GM12892 (cell line): ENCODE results near the gene MANBA.
A peak's percentile ranks its signal among the peaks of the same experiment; 100 is the strongest.
"Not testable (repeated sequence)": the region's sequence is repeated elsewhere in the genome, so short reads cannot be mapped to it uniquely, and the experiment has no call there.

Experiments used
- DNase-seq: peaks from one replicate; pipeline ENCODE4 v3.0.0; 2011; ENCODE audit not compliant: insufficient read length
- FAIRE-seq: peaks from 2 replicates; lab custom pipeline; 2011; peaks lifted over from hg19 to GRCh38; lab: Jason Lieb, UNC
- POLR2A ChIP-seq: IDR thresholded peaks from 2 replicates; pipeline ENCODE4 v1.6.1; 2011; ENCODE audit warnings: low read depth, low read length, control low read depth
- POLR2AphosphoS5 ChIP-seq: IDR thresholded peaks from 2 replicates; pipeline ENCODE4 v1.6.1; 2011; ENCODE audit warnings: low read depth, low read length, control low read depth
- TAF1 ChIP-seq: IDR thresholded peaks from 2 replicates; pipeline ENCODE4 v1.6.1; 2011; ENCODE audit warnings: low read depth, mild to moderate bottlenecking, control low read depth, low read length, borderline replicate concordance

Gene MANBA

DNA sequence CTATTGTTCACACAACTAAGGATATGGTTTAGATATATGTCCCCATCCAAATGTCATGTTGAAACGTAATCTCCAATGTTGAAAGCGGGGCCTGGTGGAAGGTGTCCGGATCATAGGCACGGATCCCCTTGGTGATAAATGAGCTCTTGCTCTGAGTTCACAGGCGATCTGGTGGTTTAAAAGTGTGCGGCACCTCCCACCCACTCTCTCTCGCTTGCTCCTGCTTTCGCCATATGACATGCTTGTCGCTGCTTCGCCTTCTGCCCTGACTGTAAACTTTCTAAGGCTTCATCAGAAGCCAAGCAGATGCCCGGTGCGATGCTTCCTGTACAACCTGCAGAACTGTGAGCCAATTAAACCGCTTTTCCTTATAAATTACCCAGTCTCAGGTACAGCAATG, 131.1 kb downstream of the MANBA start:
- no peak for FAIRE-seq
- no peak for DNase-seq
- TF ChIP-seq TAF1 (no peak), POLR2A (no peak), POLR2AphosphoS5 (no peak)

DNA sequence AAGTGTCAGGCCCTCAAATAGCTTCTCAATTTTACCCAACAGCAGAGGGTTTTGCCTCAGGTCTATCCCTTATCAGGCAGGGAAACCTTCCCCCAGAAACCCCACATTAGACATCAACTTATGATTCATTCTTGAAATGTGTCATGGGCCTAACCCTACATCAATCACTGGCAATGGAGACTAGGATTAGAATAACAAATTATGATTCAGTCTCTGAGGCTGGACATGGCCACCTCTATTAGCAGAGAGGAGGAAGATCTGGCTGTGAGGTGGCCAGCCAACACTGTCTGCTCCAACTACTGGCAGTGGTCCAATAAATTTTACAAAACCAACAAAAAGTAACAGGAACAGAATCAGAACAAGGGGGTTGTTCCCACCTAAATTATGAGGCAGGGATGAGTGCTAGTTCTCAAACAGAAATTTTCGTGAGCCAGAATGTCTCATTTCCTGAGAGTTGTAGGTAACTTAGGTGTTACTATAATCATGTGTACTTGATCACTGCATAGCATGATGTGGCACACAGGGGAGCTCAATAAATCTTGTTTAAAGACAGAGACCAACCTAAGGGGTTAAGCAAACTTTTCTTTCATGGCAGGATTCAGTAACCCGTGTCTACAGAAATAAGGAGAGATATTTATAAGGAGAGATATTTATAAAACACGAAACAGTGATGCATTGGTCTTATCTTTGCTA, 132.8 kb downstream of the MANBA start:
- no peak for TF ChIP-seq TAF1
- no peak for TF ChIP-seq POLR2AphosphoS5
- FAIRE-seq = no peak
- DNase-seq = no peak

DNA sequence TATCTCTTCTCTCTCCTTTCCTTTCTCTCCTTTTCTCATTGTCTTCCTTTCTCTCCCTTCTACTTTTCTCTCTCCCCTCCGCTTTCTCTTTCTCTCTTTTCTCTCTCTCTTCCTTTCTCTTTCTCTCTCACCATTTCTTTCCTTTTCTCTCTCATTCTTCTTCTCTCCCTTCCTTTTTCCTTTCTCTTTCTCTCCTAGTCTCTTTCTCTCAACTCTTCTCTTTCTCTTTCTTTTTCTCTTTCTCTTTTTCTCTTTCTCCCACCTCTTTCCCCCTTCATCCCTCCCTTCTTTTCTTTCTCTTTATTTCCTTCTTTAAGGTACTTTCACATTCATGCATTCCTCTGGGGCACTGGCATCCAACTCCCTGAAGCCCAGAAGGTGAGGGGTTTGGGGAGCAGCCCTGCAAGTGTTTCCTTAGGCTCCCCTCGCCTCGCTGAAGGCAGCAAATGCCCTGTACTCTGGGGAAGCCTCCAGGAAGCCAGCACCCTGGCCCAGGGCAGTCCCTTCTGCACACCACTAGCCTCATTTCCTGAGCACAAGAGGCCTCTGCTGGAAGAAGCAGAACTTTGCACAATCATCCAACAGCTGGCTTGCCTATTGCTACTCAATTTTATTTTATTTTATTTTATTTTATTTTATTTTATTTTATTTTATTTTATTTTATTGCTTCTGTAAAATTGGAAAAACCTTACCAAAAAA, 135.4 kb downstream of the MANBA start:
- FAIRE-seq = peak; percentile 51
- TF ChIP-seq POLR2A = no peak
- no peak for TF ChIP-seq TAF1
- TF ChIP-seq POLR2AphosphoS5 = no peak
- peak; percentile 36 for DNase-seq

DNA sequence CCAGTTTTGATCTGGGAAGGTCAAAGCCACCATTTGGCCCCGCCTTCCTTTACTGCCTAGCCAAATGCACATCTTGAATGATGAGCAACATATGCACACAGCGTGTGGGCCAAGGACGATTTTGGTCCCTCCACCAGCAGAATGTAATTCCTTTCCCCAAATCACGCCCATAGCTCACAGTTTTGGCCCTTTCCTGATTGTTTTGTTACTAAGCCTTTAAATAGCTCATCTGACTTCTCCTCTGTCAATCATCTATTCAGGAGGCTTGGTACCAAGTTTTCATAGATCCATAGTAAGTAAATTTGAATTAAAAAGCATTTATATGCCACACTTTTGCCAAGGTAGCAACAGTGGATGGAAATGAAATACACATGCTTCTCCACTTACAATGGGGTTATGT, 136.3 kb downstream of the MANBA start:
- FAIRE-seq (no peak), DNase-seq (no peak)
- TF ChIP-seq POLR2AphosphoS5 = no peak
- TF ChIP-seq POLR2A = no peak
- TF ChIP-seq TAF1 = no peak

DNA sequence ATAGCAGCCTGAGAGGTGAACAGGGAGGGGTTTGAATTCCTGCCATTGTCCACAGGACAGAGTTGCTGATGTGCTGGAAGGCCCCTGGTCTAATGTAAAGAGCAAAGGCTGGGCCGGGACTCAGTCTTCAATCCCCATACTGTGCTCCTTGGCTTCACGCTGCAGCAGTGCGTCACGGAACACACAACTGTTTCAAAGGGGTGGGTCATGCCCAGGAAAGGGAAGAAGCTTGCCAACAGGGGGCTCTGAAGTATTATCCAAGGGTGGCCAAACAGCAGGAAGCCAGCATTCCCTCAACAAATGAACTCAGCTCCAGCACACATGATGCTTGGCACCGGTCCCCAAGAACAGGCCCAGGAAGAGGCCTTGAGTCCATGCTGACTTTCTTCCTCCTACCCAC, 137.1 kb downstream of the MANBA start:
- FAIRE-seq (no peak), DNase-seq (no peak)

DNA sequence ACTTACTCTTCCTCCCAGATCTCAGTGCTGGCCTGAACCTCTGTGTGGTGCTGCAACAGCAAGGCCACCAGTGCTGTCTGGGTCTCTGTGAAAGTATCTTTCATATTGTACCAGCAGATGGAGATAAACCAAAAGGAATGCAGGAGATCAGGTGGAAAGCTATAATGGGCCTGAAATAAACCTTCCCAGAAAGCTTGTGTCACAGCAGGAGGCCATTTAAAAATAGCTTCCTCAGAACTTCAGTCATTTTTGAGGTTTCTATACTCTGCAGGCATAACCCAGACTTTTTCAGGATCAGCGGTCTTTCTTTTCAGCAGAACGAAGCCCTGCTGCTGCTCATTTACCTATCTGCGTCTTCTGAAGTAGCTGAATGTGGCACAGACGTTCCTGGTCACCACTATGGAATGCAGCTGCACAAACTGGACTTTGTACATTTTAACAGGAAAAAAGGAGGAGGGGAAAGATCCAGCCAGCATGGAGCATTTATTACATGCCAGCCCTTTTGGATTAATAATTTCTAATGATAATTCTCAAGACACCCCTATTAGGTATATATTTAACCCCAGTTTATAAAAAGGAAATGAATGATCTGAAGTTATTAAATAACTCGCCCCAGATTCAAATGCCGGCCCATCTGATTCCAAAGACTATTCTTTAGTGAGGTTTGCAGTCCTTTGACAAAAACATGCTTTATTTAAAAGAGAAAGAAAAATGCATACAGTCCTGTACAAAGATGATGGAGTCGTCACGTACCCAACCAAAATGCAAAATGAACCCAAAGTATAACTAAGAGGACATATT, 139.9 kb downstream of the MANBA start:
- FAIRE-seq (peak; percentile 21), DNase-seq (no peak)
- TF ChIP-seq TAF1 = no peak
- no peak for TF ChIP-seq POLR2A
- no peak for TF ChIP-seq POLR2AphosphoS5

More for the DNA sequence above, 137.1 kb downstream of the MANBA start:
- TF ChIP-seq POLR2AphosphoS5 = no peak
- no peak for TF ChIP-seq POLR2A

DNA sequence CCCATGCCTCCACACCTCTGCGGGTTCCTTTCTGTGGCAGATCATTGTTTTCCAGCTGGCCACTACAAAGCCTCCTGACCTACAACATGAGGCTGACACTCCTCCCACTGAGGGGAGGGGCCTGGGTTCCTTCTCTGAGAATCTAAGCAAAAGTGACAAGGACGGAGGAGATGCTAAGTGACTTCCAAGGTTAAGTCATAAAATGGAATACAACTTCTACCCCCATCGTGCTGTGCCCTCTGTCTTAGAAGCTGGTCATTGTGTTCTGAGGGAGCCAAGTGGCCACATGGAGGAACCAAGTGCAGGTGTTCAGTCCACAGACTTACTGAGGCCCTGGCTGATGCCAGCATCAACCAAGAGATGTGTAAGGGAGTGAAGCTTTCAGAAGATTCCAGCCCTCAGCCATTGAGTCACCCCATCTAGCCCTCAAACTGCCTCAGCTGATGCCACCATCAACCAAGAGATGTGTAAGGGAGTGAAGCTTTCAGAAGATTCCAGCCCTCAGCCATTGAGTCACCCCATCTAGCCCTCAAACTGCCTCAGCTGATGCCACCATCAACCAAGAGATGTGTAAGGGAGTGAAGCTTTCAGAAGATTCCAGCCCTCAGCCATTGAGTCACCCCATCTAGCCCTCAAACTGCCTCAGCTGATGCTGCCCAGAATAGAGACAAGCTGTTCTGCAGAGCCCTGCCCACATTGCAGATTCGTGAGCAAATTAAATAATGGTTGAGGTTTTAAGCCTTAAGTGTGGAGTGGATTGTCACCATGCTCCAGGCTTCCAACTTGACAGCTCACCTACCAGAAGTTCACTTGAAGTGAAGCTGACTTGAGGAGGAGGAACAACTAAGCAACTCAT, 140.8 kb downstream of the MANBA start:
- DNase-seq, FAIRE-seq: not testable (repeated sequence)

DNA sequence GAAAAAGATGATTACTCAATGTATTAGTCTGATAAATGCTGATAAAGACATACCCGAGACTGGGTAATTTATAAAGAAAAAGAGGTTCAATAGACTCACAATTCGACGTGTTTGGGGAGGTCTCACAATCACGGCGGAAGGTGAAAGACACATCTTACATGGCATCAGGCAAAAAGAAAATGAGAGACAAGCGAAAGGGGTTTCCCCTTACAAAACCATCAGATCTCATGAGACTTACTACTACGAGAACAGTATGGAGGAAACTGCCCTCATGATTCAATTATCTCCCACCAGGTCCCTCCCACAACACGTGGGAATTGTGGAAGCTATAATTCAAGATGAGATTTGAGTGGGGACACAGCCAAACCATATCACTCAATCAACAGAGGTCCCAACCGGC, 141.7 kb downstream of the MANBA start:
- FAIRE-seq = peak; percentile 79
- not testable (repeated sequence) for DNase-seq

DNA sequence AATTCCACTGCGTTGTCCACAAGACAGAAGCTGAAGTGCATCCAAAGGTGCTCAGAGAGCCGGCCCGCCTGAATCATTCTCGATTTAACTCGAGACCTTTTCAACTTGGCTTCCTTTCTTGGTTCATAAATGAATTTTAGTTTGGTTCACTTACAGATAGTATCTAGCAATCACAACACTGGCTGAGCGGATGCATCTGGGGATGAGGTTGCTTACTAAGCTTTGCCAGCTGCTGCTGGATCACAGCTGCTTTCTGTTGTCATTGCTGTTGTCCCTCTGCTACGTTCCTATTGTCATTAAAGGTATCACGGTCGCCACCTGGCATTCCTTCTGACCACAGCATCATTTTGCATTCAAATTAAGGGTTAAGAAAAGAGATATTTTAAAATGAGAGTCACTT, 144.1 kb downstream of the MANBA start:
- TF ChIP-seq TAF1 = no peak
- 0 out of 2 replicates have a peak, but pooled peaks have one; percentile 20 for TF ChIP-seq POLR2AphosphoS5
- TF ChIP-seq POLR2A = no peak
- DNase-seq (no peak), FAIRE-seq (peak; percentile 53)

DNA sequence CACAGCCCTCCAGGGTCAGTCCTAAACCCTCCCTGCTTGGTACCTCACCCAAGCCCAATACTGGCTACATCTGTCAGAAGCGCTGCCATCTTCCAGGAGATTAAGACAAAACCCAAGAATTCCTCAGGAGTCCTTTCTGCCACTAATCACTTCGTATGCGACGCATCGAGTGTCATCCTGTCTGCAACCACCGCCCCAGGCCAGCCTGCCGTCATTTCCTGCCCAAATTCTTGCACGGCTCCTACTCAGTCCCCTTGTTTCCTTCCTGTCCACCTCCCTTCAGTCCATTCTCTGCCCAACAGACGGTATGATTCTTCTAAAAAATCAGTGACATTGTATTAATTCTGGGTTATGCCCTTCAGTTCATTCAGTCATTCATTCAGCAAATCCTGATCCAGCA, 146.0 kb downstream of the MANBA start:
- no peak for TF ChIP-seq POLR2AphosphoS5
- FAIRE-seq = no peak

DNA sequence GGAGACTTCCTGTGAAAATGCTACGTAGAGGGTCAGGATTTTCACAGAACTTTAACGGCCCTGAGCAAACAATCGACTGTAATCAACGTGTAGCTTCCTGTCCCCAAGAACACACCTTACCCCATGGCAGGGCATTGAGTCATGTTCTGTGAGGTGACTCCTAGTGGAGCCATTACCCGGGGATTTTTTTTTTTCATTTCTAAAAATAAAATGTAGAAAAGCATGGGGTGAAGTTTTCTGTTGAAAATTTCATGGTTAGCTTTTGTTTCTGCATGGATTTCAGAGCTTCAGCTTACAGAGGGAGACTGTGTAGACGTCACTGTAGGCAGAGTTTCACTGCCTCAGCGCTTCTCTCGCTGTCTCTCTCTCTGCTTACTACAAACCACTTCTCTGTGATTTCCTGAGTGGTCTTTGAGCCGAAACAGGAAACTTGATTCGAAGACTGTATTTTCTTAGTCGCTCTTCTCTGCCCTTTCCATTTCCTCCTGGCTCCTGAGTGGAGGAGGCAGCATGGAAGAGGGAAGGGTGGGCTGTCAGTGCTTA, 147.9 kb downstream of the MANBA start:
- FAIRE-seq (peak; percentile 21), DNase-seq (no peak)
- TF ChIP-seq POLR2A (no peak), TAF1 (no peak), POLR2AphosphoS5 (no peak)

More for the DNA sequence above, 146.0 kb downstream of the MANBA start:
- DNase-seq = no peak
